ENCODE measurements around the gene PRM1.

The PRM1 gene

GRCh38 chr16:11236461-11237254, 44.5 kb downstream of the PRM1 start:
- no peak for DNase-seq (ENCODE audit: low read depth)

GRCh38 chr16:11235703-11235991, 45.5 kb downstream of the PRM1 start:
- no peak for DNase-seq (ENCODE audit: low read depth)

GRCh38 chr16:11234884-11235702, 46.0 kb downstream of the PRM1 start:
- no peak for DNase-seq (ENCODE audit: low read depth)

- no peak for DNase-seq (ENCODE audit: low read depth)
Observed at GRCh38 chr16:11233727-11234376, 47.3 kb downstream of the PRM1 start.

GRCh38 chr16:11232852-11233726, 48.0 kb downstream of the PRM1 start:
- DNase-seq (ENCODE audit: low read depth) = no peak

GRCh38 chr16:11232302-11232851, 48.8 kb downstream of the PRM1 start:
- no peak for DNase-seq (ENCODE audit: low read depth)

GRCh38 chr16:11231367-11231970, 49.7 kb downstream of the PRM1 start:
- DNase-seq (ENCODE audit: low read depth) = no peak

Data from stromal cell of bone marrow (primary cell).